ENCODE data around the gene PRKRA.
"Not testable (repeated sequence)": the region's sequence is repeated elsewhere in the genome, so short reads cannot be mapped to it uniquely, and the experiment has no call there.

Gene PRKRA

DNA sequence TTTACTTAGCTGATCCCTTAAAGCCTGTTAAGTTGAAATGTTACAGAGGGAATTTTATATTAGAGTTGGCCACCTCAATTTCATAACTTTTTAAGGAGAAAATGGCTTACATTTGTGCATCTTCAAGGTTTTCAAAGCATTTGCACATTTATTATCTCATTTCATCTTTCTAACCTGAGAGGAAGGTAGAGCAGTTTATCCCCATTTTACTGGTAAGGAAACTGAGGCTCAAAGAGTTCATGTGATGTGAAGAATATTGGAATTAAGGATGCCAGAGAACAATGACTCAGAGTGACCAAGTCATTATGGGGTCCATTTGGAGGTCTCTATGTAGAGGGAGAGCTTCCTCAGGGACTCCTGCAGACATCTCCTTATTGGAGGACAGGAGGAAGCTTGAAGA is 35.0 kb downstream of the PRKRA start:
- Histone ChIP-seq H3K79me2 (ENCODE audit: control insufficient read depth, insufficient read depth, low read length, unreplicated experiment) (peaks cover 58% of the 10 kb centered on the region), H3K36me3 (ENCODE audit: insufficient read depth, low read length) (peaks cover 4% of the 10 kb centered on the region; the same call in 1 of the 2 replicates), H3K4me3 (ENCODE audit: low read depth, low read length) (0 out of 2 replicates have a peak overlapping the region, but pooled peaks have one; percentile 14), H3K27me3 (ENCODE audit: insufficient read depth, low read length) (no peaks in the 10 kb centered on the region), H3K27ac (ENCODE audit: low read depth, low read length) (no peak overlapping the region), H3K4me1 (ENCODE audit: control insufficient read depth, insufficient read depth, low read length, unreplicated experiment) (peaks cover 16% of the 10 kb centered on the region), H2AFZ (ENCODE audit: low read length, unreplicated experiment) (no peak overlapping the region)

DNA sequence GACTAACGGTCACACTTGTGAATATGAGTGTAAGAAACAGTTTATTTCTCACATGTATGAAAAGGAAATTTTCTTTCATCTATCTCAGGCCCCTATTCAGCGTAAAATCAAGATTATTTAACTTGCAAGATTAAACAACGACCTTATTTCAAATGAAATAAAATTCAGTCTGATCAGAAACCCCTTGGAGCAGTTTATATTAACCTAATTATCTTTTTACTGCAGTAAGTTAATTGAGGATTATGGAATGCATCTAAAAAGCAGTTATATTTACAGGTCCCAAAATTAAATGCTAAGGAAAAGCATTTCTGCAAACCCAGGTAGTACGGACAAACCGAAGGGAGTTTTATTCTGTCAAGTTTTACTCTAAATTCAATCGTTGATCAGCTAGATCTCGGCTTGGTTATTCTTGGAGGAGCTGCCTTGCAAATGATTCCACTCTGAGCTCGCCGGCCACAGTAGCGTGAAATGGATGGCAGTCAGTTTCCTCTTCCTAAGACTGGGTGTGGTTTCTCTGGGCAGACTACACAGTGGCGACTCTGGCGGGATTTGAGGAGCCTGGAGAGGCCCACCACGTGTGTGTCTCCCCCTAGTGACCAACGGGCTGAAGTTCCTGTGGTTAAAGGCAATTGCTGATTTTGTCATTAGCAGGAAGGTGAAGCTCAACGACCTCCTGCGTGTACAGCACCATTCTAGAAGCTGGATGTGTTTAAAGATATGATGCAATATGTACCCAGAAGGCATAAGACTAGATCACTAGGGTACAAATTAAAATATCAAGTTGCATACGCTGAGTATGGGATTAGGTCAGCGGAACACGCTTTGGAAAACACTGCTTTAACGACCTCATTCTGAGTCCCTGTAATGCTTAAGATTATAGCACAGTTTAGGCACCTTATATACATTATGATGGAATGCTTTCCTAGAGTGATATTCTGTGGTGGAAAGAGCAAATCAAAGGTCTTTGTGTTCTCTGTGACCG is 36.4 kb downstream of the PRKRA start:
- H3K79me2 ChIP-seq (ENCODE audit: control insufficient read depth, insufficient read depth, low read length, unreplicated experiment), result peaks cover 46% of the 10 kb centered on the region
- H3K27ac ChIP-seq (ENCODE audit: low read depth, low read length), result peak overlapping the region; percentile 84
- peaks cover 16% of the 10 kb centered on the region for H3K4me1 ChIP-seq (ENCODE audit: control insufficient read depth, insufficient read depth, low read length, unreplicated experiment)
- H2AFZ ChIP-seq (ENCODE audit: low read length, unreplicated experiment), result peak overlapping the region; percentile 81
- peak overlapping the region; percentile 90 for H3K4me3 ChIP-seq (ENCODE audit: low read depth, low read length)
- H3K36me3 ChIP-seq (ENCODE audit: insufficient read depth, low read length), result no peaks in the 10 kb centered on the region
- H3K27me3 ChIP-seq (ENCODE audit: insufficient read depth, low read length), result no peaks in the 10 kb centered on the region

DNA sequence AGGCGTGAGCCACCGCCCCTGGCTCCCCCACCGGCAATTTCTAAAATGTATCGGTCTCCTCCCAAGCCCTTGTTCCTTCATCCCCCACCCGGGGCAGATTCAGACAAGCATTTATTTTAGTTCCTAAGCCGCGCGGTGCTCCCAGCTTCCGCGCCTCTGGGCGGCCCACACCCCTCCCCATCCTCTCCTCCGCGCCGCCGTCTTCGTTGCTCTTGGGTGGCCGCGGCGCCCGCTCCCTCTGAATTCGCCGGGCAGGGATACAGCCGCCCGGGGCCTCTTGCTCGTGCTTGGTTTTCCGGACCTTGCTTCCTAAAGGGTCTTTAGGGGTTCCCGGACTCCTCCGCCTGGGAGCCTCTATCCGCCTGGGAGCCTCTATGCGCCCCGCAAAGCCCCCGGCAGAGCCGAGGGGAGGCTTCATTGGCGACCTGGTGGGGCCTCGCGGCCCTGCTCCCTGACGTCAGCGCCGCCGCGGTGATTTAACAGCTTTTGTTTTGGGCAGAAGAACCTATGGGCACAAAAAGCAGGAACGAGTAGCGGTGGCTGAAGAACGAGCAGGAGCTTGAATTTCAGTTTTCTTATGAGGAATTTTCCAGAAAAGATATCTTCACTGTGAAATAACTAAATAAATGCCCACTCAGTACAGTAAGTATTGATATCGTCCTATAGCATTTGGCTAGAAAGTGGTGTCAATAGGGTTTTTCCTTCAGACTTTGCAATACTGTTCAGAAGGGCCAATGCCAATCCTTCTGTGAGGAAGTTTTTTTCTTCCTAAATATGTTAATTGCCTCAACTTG is 37.3 kb downstream of the PRKRA start:
- Histone ChIP-seq H3K36me3 (ENCODE audit: insufficient read depth, low read length) (no peaks in the 10 kb centered on the region), H3K27me3 (ENCODE audit: insufficient read depth, low read length) (no peaks in the 10 kb centered on the region), H3K27ac (ENCODE audit: low read depth, low read length) (peak overlapping the region; percentile 84), H3K79me2 (ENCODE audit: control insufficient read depth, insufficient read depth, low read length, unreplicated experiment) (peaks cover 40% of the 10 kb centered on the region), H3K4me1 (ENCODE audit: control insufficient read depth, insufficient read depth, low read length, unreplicated experiment) (peaks cover 15% of the 10 kb centered on the region), H2AFZ (ENCODE audit: low read length, unreplicated experiment) (peak overlapping the region; percentile 96), H3K4me3 (ENCODE audit: low read depth, low read length) (peak overlapping the region; percentile 90)

DNA sequence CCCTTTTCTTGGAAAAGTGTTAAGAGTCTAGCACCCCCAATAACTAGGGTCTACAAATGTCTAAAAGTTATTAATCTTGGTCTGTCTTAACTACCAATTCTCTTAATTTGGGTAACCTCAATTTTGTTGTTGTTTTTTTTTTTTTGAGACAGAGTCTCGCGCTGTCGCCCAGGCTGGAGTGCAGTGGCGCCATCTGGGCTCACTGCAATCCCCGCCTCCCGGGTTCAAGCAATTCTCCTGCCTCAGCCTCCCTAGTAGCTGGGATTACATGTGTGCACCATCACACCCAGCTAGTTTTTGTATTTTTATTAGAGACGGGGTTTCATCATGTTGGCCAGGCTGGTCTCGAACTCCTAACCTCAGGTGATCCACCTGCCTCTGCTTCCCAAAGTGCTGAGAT is 38.5 kb downstream of the PRKRA start:
- H3K4me1 ChIP-seq (ENCODE audit: control insufficient read depth, insufficient read depth, low read length, unreplicated experiment); H3K27me3 ChIP-seq (ENCODE audit: insufficient read depth, low read length); H3K27ac ChIP-seq (ENCODE audit: low read depth, low read length); H2AFZ ChIP-seq (ENCODE audit: low read length, unreplicated experiment); H3K36me3 ChIP-seq (ENCODE audit: insufficient read depth, low read length); H3K4me3 ChIP-seq (ENCODE audit: low read depth, low read length): not testable (repeated sequence)
- H3K79me2 ChIP-seq (ENCODE audit: control insufficient read depth, insufficient read depth, low read length, unreplicated experiment), result peaks cover 32% of the 10 kb centered on the region

DNA sequence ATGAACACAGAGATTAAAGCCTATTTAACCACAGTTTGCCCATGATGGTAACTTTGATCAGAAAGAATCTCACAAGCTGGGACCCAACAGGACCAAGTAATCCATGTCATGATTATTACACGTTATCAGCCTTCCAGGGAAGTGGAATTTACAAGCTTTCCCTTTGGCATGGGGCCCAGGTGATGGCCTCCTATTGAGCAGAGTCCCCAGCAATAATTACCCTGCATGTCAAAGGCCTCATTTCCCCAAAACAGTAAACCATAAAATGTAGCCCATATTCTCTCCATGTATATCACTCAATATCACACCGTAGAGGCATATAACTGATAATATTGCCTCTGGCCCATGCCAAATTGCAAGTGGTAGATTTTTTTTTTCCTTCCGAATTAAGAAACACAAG is 38.9 kb downstream of the PRKRA start:
- no peak overlapping the region for H2AFZ ChIP-seq (ENCODE audit: low read length, unreplicated experiment)
- H3K27me3 ChIP-seq (ENCODE audit: insufficient read depth, low read length), result no peaks in the 10 kb centered on the region
- no peaks in the 10 kb centered on the region for H3K36me3 ChIP-seq (ENCODE audit: insufficient read depth, low read length)
- no peak overlapping the region for H3K27ac ChIP-seq (ENCODE audit: low read depth, low read length)
- H3K79me2 ChIP-seq (ENCODE audit: control insufficient read depth, insufficient read depth, low read length, unreplicated experiment), result peaks cover 29% of the 10 kb centered on the region
- no peak overlapping the region for H3K4me3 ChIP-seq (ENCODE audit: low read depth, low read length)
- H3K4me1 ChIP-seq (ENCODE audit: control insufficient read depth, insufficient read depth, low read length, unreplicated experiment), result peaks cover 3% of the 10 kb centered on the region

DNA sequence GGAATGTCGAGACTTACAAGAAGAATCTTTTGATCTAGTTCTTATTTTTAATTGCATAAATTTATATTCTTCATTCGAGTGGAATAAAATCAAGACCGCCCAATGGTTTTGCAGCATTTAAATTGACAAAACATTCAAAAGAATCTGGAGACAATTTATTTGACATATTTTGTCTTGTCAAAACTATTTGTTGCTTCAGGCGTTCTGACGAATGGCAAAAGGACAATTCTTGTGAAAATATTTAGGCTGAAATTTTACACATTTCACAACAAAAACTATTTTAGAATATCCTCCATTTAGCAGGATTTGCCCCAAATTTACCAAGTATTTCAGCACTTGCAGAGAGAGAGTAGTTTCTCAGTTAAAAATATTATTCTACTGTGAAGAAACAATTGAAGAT is 41.7 kb downstream of the PRKRA start:
- Histone ChIP-seq H3K4me1 (ENCODE audit: control insufficient read depth, insufficient read depth, low read length, unreplicated experiment) (peaks cover under 1% of the 10 kb centered on the region), H2AFZ (ENCODE audit: low read length, unreplicated experiment) (no peak overlapping the region), H3K4me3 (ENCODE audit: low read depth, low read length) (no peak overlapping the region), H3K79me2 (ENCODE audit: control insufficient read depth, insufficient read depth, low read length, unreplicated experiment) (peaks cover 5% of the 10 kb centered on the region), H3K36me3 (ENCODE audit: insufficient read depth, low read length) (no peaks in the 10 kb centered on the region), H3K27me3 (ENCODE audit: insufficient read depth, low read length) (no peaks in the 10 kb centered on the region), H3K27ac (ENCODE audit: low read depth, low read length) (no peak overlapping the region)

GRCh38 chr2:178404368-178404767 is 46.6 kb downstream of the PRKRA start:
- no peak overlapping the region for H2AFZ ChIP-seq (ENCODE audit: low read length, unreplicated experiment)
- no peaks in the 10 kb centered on the region for H3K79me2 ChIP-seq (ENCODE audit: control insufficient read depth, insufficient read depth, low read length, unreplicated experiment)
- H3K27ac ChIP-seq (ENCODE audit: low read depth, low read length), result no peak overlapping the region
- H3K4me1 ChIP-seq (ENCODE audit: control insufficient read depth, insufficient read depth, low read length, unreplicated experiment), result peaks cover 6% of the 10 kb centered on the region
- H3K36me3 ChIP-seq (ENCODE audit: insufficient read depth, low read length), result no peaks in the 10 kb centered on the region
- no peaks in the 10 kb centered on the region for H3K27me3 ChIP-seq (ENCODE audit: insufficient read depth, low read length)
- H3K4me3 ChIP-seq (ENCODE audit: low read depth, low read length), result no peak overlapping the region

GRCh38 chr2:178403671-178404306 is 47.2 kb downstream of the PRKRA start:
- Histone ChIP-seq H3K27me3 (ENCODE audit: insufficient read depth, low read length) (no peaks in the 10 kb centered on the region), H2AFZ (ENCODE audit: low read length, unreplicated experiment) (no peak overlapping the region), H3K27ac (ENCODE audit: low read depth, low read length) (no peak overlapping the region), H3K4me1 (ENCODE audit: control insufficient read depth, insufficient read depth, low read length, unreplicated experiment) (peaks cover 6% of the 10 kb centered on the region), H3K4me3 (ENCODE audit: low read depth, low read length) (no peak overlapping the region), H3K79me2 (ENCODE audit: control insufficient read depth, insufficient read depth, low read length, unreplicated experiment) (no peaks in the 10 kb centered on the region), H3K36me3 (ENCODE audit: insufficient read depth, low read length) (no peaks in the 10 kb centered on the region)

- H2AFZ ChIP-seq (ENCODE audit: low read length, unreplicated experiment), result no peak overlapping the region
- H3K27ac ChIP-seq (ENCODE audit: low read depth, low read length), result no peak overlapping the region
Measured at GRCh38 chr2:178401994-178402437, 49.0 kb downstream of the PRKRA start.

DNA sequence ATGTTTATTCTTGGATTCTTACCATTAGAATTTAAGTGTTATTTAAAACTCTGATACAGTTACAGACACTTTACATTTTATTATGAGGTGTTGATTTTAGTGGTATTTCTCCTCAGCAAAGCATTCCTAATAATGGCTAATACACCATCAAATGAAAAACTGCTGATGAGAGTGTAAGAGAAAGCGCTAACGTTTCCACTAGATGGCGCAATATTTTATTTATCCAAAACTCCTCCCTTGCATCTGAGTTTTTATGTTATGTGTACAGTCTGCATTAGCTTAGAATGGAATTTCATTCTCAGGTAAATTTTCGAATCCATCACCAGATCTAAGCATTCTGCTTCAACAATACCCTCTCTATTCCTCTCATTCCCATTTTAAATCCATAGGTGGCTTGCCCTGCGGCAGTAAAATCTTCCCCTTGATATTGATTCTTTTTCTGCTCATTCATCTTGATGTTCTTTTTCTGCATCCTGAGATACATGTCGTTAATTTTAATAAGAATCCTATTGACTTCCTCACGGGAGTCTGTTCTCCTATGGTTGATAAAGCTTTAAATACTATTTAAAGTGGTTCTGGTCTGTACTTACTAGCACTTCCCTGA is 53.9 kb downstream of the PRKRA start:
- H3K4me3 ChIP-seq (ENCODE audit: low read depth, low read length), result no peak overlapping the region
- H3K27me3 ChIP-seq (ENCODE audit: insufficient read depth, low read length), result no peaks in the 10 kb centered on the region
- no peak overlapping the region for H2AFZ ChIP-seq (ENCODE audit: low read length, unreplicated experiment)
- H3K4me1 ChIP-seq (ENCODE audit: control insufficient read depth, insufficient read depth, low read length, unreplicated experiment), result no peaks in the 10 kb centered on the region
- no peaks in the 10 kb centered on the region for H3K36me3 ChIP-seq (ENCODE audit: insufficient read depth, low read length)
- H3K27ac ChIP-seq (ENCODE audit: low read depth, low read length), result no peak overlapping the region
- H3K79me2 ChIP-seq (ENCODE audit: control insufficient read depth, insufficient read depth, low read length, unreplicated experiment), result no peaks in the 10 kb centered on the region

More at GRCh38 chr2:178401994-178402437, 49.0 kb downstream of the PRKRA start:
- Histone ChIP-seq H3K4me1 (ENCODE audit: control insufficient read depth, insufficient read depth, low read length, unreplicated experiment) (peaks cover 6% of the 10 kb centered on the region), H3K27me3 (ENCODE audit: insufficient read depth, low read length) (no peaks in the 10 kb centered on the region), H3K79me2 (ENCODE audit: control insufficient read depth, insufficient read depth, low read length, unreplicated experiment) (no peaks in the 10 kb centered on the region), H3K36me3 (ENCODE audit: insufficient read depth, low read length) (no peaks in the 10 kb centered on the region), H3K4me3 (ENCODE audit: low read depth, low read length) (no peak overlapping the region)
